HG02642 (cell line): ENCODE measurements around the gene DNAJB8.

Experiments
- ATAC-seq: cut with Tn5 transposase; IDR thresholded peaks from one replicate; pipeline ENCODE4 v1.9.1; 2021; ENCODE audit warnings: mild to moderate bottlenecking; ENCODE audit not compliant: unreplicated experiment, poor library complexity

The DNAJB8 gene

DNA sequence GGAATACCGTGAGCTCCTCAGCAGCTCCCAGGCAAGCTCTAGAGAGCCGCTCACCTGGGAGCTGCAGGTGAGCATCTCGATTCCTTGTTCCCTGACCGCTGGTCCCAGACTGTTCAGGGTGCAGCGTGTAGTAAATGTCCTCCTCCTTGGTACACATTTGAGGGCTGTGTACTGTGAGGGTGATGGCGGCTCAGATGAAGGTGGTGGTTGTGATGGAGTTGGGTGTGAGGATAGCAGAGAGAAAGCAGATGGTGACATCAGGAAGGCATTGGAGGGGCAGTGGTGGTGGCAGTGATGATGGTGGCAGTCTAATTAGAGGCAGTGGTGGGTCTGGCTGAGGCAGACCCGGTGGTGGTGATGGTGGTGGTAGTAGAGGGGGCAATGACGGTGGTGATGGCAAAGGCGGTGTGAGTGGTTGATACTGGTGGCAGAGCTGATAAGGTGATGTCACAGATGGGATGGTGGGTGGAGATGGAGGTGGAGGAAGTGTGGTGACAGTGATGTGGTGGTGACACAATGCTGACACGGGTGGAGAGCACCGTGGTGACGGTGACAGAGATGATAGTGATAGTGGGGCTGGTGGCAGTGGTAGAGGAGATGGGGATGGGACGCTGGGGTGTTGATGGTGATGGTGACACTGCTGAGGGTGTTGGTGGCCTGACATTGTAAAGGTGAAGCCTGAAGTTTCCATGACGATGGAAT, at the start of gene DNAJB8:
Gene DNAJB8 (minus strand): TSS at position 51 of the 702 bp plus-strand sequence. CDS start 3,645 bp downstream, outside the sequence.
- ATAC-seq, result no peak

- ATAC-seq, result no peak
Measured at GRCh38 chr3:128515967-128516366, 49.3 kb upstream of the DNAJB8 start.

DNA sequence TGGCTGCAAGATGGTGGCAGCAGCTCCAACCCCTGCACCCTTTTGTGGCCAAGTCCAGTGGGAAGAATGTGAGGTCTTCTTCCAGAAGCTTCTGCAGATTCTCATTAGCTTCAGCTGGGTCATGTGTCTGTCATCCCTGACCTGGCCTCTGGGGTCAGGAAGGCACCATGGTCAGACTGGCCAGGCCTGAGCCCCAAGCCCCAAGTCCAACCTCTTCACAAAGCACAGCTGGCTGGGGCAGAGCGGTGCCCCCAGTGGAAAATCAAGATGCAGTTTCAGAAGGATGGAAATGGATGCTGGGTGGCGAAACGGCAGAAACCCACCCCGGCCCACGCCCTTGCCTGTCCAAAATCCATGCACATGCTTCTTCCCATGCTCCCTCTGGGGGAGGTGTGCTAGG, 42.2 kb upstream of the DNAJB8 start:
- no peak for ATAC-seq

DNA sequence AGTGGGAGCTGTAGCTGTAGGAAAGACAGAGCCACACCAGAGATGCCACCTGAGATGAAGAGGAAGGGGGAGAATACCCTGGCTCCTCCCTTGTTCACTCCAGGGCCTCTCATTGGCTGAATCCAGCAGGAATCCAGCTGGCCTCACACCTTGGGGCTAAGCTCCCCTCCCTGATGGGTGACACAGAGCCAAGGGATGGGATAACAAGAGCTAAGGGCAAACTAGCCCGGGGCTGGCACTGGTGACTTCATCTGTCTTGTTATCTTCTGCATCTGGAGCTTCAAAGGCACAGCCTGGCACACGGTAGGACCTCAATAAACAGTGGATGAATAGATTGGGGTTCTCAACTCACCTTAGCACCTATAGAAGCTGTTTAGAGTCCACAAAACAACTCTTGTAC, 40.1 kb upstream of the DNAJB8 start:
- ATAC-seq, result no peak

DNA sequence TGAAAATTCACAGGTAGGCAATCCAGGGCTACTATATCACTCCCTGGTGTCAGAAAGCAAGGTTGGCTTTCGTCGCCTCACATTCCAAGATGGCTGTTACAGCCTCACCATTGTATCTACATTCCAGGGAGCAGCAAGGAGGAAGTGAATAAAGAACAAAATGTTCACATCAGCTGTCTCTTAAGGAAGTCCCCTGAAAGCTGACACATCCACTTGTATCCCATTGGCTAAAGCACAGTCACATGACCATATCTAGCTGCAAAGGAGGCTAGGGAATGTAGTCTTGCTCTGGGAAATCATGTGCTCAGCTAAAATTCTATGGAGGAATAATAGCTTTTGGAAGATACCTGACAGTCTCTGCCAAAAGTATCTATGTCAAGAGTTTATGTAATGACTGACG, 39.1 kb upstream of the DNAJB8 start:
- no peak for ATAC-seq

- no peak for ATAC-seq
Measured at GRCh38 chr3:128504963-128505730, 38.5 kb upstream of the DNAJB8 start.

DNA sequence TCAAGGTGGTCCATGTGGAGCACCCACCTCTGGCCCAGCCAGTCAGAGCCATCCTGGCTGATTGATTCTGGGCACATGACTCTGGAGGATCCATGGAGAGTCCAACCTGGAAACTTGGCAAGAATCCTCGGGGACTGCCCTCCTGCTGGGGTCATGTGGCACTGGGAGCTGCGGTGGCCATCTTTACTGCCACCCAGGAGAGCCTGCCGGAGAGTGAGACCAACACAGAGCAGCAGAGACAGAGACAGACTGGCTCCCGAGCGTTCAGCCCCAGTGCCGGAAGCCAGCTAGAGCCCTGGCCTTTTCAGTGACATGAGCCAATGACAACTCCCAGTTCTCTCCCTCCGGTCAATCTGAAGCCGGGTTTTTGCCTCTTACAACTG, 37.8 kb upstream of the DNAJB8 start:
- ATAC-seq, result no peak

DNA sequence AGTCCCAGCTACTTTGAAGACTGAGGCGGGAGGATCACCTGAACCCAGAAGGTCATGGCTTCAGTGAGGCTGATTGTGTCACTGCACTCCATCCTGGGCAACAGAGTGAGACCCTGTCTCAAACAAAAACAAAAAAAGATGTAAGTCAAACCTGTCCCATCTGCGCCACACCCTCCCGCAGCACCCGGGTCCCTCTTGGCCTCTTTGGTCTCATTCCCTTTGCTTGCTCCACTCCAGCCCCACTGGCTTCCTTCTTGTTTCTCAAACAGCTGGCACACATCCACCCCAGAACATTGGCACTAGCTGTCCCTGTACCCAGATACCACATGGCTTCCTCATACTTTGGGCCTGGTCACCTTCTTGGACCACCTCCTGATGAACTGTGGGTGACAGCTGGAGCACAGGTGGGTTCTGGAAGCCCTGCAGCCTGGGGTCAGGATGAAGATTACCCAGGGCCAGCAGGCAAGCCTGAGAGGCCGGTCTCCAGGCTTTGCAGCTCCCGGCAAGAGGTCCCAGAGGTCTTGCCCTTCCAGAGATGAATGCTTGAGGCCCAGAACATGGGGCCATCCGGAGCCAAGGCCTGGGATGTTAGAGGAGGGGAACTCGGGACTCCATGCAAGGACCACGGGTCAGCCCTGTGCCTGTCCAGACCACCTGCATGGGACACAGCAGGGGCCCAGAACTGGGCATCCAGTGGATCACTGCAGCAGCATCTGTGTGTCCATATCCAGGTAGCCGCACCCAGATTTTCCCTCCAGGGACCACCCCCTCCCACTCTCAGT, 37.3 kb upstream of the DNAJB8 start:
- no peak for ATAC-seq

DNA sequence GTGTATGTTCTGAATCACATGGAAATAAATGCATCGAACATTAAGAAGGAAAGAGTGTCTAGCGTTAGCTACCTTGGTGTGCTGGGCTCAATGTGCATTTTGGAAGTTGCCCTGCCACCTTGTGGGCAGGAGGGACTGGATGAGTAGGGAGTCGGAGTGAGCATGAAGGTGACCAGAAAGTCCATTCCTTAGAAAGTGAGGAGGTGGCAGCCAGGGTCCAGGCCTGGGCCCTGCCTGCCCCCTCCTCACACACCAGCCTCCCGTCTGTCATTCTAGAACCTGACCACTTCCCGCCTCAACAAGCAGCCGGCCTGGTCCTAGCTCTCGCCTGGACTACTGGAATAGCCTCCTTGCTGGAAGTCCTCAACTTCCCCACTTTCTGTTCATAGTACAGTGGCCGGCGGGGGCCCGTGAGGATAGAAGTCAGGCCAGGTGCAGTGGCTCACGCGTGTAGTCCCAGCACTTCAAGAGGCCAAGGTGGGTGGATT, 36.5 kb upstream of the DNAJB8 start:
- ATAC-seq, result no peak

DNA sequence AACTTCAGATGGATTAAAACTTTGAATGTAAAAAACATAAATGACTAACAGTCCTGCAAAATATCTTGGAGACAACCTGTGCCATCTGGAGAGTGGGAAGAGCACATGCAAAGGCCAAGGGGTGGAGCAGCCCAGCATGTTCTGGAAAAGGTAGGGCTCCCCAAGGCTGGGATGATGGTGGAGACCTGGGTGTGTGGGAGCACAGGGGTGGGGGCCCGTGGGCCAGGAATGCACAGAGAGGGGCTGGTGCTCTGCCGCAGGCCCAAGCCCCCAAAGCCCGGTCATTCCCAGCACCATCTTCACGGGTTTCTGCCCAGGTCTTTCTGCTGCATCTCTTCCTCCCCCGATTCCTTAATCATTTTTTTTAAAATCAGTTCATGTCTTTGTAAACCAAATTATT, 36.0 kb upstream of the DNAJB8 start:
- no peak for ATAC-seq

DNA sequence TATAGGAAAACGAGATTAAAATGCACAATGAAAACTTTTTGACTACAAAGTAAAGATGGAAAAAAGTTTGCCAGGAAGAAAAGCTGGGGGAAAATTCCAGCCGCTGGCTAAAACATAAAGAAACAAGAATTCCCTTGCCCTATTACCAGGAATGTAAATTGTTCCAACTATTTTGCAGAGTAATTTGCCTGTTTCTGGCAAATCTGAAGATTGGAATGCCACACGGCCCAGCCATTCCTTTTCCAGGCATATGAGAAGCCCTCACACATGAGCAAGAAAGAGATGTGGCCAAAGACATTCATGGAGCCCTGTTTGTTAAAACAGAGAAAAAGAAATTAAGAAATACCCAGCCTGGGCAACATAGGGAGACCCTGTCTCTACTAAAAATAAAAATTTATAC, 34.7 kb upstream of the DNAJB8 start:
- ATAC-seq, result no peak

- no peak for ATAC-seq
Measured at GRCh38 chr3:128500556-128500955, 33.9 kb upstream of the DNAJB8 start.

DNA sequence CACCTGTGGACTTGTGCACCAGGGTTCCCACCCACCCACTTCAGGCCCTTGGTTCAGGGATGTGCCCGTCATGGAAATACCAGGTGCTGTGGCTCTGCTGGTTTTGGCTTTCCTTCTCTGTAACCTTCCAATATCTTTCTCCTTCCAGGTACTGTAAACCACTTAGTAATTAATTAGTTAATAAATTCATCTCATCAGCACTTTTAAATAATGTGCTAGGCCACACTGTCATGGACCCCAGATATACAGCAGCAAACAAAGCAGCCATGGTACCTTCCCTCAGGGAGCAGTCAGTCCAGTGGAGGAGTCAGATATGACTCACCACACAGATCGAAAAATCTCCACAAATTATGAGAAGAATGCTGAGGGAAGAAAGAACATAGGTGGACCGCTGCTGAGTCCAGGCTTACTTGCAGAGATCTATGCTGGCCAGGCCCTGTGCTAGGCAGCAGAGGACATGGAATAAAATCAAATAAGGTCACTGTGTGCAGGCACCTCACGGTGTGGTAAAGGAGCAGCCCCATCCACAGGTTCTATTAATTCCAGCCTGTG, 33.1 kb upstream of the DNAJB8 start:
- ATAC-seq, result no peak

DNA sequence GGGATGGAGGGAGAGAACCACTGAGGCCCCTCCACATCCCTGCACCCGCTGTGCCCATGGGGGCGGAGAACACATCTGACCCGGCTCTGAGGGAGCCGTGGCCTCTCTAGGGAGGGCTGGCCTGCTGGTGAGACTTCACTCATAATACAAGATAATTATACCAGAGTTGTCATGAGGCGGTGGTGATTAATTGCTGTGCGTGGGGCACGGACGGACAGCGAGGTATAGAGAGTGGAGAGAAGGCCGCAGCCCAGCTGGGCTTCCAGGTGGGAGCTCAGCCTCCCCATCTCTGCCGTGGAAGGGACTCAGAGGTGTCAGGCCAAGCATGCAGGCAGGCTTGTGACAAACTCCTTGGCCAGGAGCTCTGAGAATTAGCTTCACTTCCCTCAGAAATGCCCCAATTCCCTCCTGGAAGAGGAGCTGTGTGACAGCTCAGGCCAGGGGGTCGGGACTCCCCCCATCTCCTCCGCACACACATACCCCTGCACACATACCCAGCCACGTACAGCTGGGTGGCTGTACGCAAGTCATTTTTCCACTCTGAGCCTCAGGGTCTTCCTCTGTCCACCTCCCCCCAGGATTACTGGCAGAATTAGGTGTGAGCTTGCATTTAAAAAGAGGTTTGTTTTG, 32.3 kb upstream of the DNAJB8 start:
- no peak for ATAC-seq

- ATAC-seq, result no peak
Measured at GRCh38 chr3:128498127-128498626, 31.5 kb upstream of the DNAJB8 start.

- ATAC-seq, result no peak
Measured at GRCh38 chr3:128497305-128498126, 30.8 kb upstream of the DNAJB8 start.

- ATAC-seq, result no peak
Measured at GRCh38 chr3:128496602-128497304, 30.1 kb upstream of the DNAJB8 start.

GRCh38 chr3:128496019-128496601, 29.4 kb upstream of the DNAJB8 start:
- no peak for ATAC-seq
